Fibroblast of the aortic adventitia (primary cell): ENCODE data around the gene ZNF467. TPM values are rescaled to one million over a fixed set of nuclear protein-coding genes. Genes with fewer than 3 reads are reported as not detected.

Source experiments
- DNase-seq: peaks from one replicate; pipeline ENCODE4 v3.0.0-alpha.2; 2010; ENCODE audit warnings: low read depth
- H3K4me3 ChIP-seq: 2 replicates; pipeline ENCODE4 v1.5.1; 2011; ENCODE audit warnings: low read depth, mild to moderate bottlenecking, control low read depth, low read length, moderate library complexity
- total RNA-seq: library from RNA; depleted of rRNA; stranded (reverse); fragments of >200 nt; gene quantifications from 2 replicates; pipeline ENCODE4 v1.2.3, GENCODE V29; 2012; ENCODE audit warnings: low replicate concordance
- TF ChIP-seq, protein P1 (sequence below): IDR thresholded peaks from 2 replicates; pipeline ENCODE4 v1.5.1; 2011; ENCODE audit warnings: mild to moderate bottlenecking, low read length, control low read depth, inconsistent platforms; ENCODE audit not compliant: insufficient read depth

The ZNF467 gene
- total RNA-seq, 1 donor, result 0.27 TPM

DNA sequence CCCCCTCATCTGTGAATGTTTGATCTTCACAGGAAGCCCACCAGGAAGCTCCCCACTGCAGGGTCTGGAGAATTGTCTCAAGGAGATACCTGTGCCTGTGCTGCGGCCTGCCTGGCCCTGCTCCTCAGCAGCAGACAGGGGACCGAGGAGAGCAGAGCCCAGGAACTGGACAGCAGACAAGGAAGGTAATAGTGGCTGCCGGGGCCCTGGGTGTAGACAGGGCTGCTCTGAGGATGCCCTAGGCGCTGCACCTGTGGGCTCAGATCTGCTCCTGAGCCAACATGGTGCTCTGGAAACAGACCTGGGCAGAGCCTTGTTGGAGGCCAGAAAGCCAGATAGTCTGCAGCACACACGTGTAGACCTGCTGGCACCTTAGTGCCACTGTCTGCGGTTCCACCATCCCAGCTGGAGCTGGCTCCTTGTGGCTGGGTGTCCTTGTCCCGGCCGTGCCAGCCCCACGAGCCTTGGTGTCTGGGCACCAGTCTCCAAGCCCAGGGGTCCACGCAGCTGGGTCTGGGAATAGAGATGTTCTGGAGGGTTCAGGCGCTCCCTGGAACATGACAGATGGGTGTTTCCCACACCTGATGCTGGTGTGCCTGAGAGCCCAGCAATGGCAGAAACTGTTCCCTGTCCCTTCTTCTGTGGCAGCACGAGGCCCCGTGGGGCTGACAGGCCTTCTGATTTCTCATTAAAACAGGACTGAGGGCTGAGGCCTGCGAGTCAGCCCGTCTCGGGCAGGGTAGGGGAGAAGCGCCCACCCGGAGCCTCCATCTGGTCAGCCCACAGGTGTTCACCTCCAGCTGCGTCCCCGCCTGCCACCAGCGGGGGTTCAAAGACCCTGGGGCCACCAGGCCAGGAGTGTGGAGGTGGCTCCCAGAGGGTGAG lies 44.7 kb downstream of the ZNF467 start:
- H3K4me3 ChIP-seq, result no peak overlapping the region
- TF ChIP-seq, protein P1, sequence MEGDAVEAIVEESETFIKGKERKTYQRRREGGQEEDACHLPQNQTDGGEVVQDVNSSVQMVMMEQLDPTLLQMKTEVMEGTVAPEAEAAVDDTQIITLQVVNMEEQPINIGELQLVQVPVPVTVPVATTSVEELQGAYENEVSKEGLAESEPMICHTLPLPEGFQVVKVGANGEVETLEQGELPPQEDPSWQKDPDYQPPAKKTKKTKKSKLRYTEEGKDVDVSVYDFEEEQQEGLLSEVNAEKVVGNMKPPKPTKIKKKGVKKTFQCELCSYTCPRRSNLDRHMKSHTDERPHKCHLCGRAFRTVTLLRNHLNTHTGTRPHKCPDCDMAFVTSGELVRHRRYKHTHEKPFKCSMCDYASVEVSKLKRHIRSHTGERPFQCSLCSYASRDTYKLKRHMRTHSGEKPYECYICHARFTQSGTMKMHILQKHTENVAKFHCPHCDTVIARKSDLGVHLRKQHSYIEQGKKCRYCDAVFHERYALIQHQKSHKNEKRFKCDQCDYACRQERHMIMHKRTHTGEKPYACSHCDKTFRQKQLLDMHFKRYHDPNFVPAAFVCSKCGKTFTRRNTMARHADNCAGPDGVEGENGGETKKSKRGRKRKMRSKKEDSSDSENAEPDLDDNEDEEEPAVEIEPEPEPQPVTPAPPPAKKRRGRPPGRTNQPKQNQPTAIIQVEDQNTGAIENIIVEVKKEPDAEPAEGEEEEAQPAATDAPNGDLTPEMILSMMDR, result no peak
- DNase-seq, result no peak

DNA sequence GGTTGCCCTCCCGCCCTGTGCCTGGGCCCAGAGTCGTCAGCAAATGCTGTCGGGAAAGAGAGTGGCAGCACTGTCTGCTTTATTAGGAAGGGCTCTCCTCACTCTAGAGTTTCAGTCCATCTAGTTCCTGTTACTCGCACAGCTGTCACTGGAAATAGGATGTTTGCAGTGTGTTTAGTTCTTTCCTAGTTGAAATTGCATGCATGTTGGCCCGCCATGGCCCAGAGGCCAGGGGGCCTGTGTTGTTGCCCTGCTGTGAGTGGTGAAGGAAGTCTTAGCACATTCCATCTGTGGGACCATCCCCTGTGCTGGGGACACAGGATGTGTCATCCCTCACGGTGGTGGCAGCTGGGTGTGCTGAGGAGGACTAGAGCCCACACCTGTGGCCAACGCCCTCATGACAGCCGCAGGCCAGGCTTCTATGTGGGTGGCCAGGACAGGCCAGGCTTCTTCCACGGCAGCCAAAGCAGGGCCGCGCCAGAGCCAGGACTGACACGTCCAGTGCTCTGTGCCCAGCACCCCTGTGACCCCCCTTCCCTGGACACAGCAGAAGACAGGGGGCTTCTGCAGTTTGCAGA lies 45.4 kb downstream of the ZNF467 start:
- DNase-seq, result no peak
- H3K4me3 ChIP-seq, result no peak overlapping the region
- TF ChIP-seq, protein P1, result no peak

DNA sequence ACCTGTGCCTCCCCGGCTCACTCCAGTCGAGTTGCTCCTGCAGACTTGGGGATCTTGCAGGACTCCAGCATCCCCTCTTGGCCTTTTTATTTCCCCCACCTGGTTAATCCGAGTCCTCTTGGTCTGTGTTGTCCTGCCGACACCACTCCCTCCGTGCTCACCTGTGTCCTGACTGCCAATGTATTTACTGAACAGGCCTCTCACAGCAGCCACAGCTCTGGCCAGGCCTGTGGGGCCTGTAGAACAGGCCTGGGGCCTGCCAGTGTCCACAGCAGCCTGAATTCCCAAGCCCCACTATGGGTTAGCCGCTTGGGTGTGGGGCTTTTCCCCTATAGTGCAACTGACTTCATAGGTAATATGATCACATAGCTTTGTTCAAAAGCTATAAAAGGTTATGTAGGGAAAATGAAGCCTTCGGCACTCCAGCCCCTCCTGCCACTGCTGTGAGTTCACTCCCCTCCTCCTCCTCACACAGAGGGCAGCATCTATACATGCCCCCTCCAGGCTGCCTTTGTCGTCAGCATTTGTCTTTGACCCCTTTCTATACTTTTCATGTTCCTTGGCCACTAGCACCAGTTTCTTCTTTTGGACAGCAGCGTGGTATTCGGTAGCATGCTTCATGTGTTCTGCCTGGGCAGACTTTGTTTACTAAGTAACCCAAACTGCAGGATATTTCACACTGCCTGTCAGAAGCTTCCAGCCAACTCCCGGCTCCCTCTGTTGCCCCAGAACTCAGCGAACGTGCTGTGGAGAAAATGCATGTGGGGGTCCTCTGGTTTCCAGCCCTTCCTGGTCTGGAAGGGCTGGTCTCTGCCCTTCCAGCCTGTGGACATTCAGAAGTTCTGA lies 46.1 kb downstream of the ZNF467 start:
- TF ChIP-seq, protein P1, result no peak
- DNase-seq, result no peak
- H3K4me3 ChIP-seq, result no peak overlapping the region

DNA sequence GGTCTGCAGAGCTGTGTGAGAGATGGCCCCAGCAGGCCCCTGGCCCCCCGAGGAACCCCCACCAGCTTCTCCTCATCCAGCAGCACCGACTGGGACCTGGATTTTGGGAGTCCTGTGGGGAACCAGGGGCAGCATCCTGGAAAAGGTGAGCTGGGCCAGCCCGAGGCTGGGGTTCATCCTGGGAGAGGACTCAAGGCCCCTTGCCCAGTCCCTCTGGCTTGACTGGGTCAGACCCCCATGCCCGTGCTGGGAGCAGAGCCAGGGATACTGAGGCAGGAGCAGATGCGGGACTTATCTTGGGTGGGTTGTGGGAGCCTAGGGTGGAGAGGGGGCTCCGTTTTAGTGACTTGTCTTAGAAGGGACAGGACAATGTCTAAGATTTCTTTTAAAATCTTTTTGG lies 47.5 kb downstream of the ZNF467 start:
- no peak for DNase-seq
- TF ChIP-seq, protein P1, result no peak
- H3K4me3 ChIP-seq, result no peak overlapping the region

DNA sequence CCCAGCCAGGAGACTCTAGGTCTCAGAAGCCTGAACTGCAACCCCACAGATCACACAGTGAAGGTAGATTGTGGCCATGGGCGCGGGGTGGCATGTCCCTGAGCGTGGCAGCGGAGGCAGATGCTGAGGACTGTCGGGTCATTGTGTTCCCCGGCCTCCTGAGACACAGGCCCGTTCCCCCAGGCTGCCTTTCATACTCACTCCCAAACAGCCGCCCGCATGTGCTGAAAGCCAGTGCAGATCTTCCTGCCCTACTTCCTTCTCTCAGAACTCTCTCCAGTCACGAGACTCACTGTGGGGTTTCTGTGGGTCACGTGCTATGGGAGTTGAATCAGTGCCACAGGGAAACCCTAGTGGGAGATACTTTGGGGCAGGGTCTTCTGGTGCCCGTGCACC lies 48.0 kb downstream of the ZNF467 start:
- TF ChIP-seq, protein P1, result no peak
- no peak for DNase-seq
- H3K4me3 ChIP-seq, result no peak overlapping the region

DNA sequence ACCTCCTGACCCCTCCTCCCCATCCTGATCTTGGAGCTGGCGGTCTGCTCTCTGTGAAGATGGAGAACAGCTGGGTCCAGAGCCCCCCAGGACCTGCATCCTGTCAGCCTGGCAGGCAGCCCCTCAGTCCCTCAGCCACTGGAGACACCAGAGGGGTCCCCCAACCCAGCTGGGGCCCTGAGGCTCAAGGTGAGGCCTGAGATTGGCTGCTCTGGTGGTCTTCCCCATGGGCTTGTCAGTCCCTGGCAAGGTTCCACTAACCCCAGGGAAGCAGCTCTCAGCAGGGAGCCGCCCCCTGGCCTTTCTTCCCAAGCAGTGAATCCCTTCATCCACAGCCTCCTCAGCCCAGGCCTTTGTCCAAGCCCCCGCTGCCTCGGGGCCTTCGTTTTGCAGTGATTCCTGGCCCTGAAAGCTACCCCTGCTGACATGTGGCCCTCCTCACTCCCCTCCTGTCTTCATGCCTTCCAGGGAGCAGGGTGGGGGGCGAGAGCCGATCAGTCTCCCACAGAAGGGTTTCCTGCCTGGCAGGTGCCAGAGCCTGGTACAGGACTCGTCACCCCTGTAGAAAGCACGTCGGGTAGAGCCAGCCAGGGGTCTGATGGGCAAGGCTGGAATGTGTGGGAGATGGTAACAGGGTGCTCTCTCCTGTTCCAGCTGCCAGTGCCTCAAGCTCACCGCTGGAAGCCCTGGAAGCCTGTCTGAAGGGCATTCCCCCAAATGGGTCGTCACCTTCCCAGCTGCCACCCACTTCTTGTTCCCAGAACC lies 48.5 kb downstream of the ZNF467 start:
- H3K4me3 ChIP-seq, result no peak overlapping the region
- no peak for DNase-seq
- TF ChIP-seq, protein P1, result no peak
